Panc1 (cell line): ENCODE measurements around the gene CRIM1. TPM values are rescaled to one million over a fixed set of nuclear protein-coding genes. Genes with fewer than 3 reads are reported as not detected.

Experiments
- ATAC-seq: fragments of 200-7000 bp; cut with Tn5 transposase; 2 replicates; pipeline ENCODE4 v1.9.1; 2020; ENCODE audit warnings: mild to moderate bottlenecking, moderate library complexity
- BruUV-seq: library from RNA; stranded (reverse); fragments of 400-500 nt; replicated peaks from 2 replicates; lab custom pipeline; 2021; lab: Mats Ljungman, UMichigan
- CTCF ChIA-PET: fragments of 300-600 bp; sonication (Branson Sonifier 250); formaldehyde crosslinking; loops from one replicate; lab custom pipeline; 2022; ENCODE audit warnings: antibody characterized with exemption; lab: Charles Lee
- POLR2A ChIA-PET: fragments of 300-600 bp; sonication (Branson Sonifier 250); formaldehyde crosslinking; loops from one replicate; lab custom pipeline; 2022; ENCODE audit warnings: antibody characterized with exemption; lab: Charles Lee
- DNase-seq: peaks from one replicate; pipeline ENCODE4 v3.0.0-alpha.2; 2010; ENCODE audit warnings: low read depth, low spot score
- H3K27ac ChIP-seq: 2 replicates; pipeline ENCODE4 v1.5.1; 2011; ENCODE audit warnings: mild to moderate bottlenecking, low read length, inconsistent platforms
- H3K27me3 ChIP-seq: fragments of 200-500 bp; sonication (Bioruptor generic); 2 replicates; pipeline ENCODE4 v1.6.0; 2014; ENCODE audit warnings: low read length, inconsistent platforms; ENCODE audit not compliant: control insufficient read depth, insufficient read depth
- H3K36me3 ChIP-seq: fragments of 200-500 bp; sonication (Bioruptor generic); 2 replicates; pipeline ENCODE4 v1.5.1; 2014; ENCODE audit warnings: inconsistent platforms, mild to moderate bottlenecking, low read length, moderate library complexity; ENCODE audit not compliant: control insufficient read depth, insufficient read depth
- H3K4me1 ChIP-seq: 2 replicates; pipeline ENCODE4 v1.5.1; 2011; ENCODE audit warnings: inconsistent platforms, mild to moderate bottlenecking, low read length, moderate library complexity; ENCODE audit not compliant: control insufficient read depth, insufficient read depth
- H3K4me3 ChIP-seq, 2 experiments: 2 replicates each; pipeline ENCODE4 v1.5.1; 2011 to 2012; ENCODE audit warnings: low read depth in 2 of 2, low read length in 2 of 2, mild to moderate bottlenecking in 2 of 2, inconsistent platforms in 1 of 2, moderate library complexity in 1 of 2
- H3K9me3 ChIP-seq: fragments of 200-500 bp; sonication (Bioruptor generic); 2 replicates; pipeline ENCODE4 v1.5.1; 2014; ENCODE audit warnings: low read depth, mild to moderate bottlenecking, inconsistent platforms, low read length, moderate library complexity; ENCODE audit not compliant: control insufficient read depth, insufficient read depth
- CTCF ChIP-seq: fragments of 450-650 bp; IDR thresholded peaks from 2 replicates; pipeline ENCODE4 v1.5.1; 2017; ENCODE audit warnings: mild to moderate bottlenecking
- POLR2AphosphoS5 ChIP-seq: IDR thresholded peaks from 2 replicates; pipeline ENCODE4 v1.6.1; 2012; ENCODE audit warnings: mild to moderate bottlenecking, low read depth, low read length, moderate library complexity
- REST ChIP-seq, 2 experiments: IDR thresholded peaks; 2 replicates each; pipeline ENCODE4 v1.6.1; 2011 to 2012; ENCODE audit warnings: low read depth in 2 of 2, control low read depth in 1 of 2, low read length in 1 of 2, mild to moderate bottlenecking in 1 of 2, moderate library complexity in 1 of 2; ENCODE audit not compliant: insufficient read depth in 1 of 2
- SIN3A ChIP-seq: IDR thresholded peaks from 2 replicates; pipeline ENCODE4 v1.6.1; 2012; ENCODE audit warnings: low read depth, mild to moderate bottlenecking, low read length, moderate library complexity, borderline replicate concordance; ENCODE audit not compliant: insufficient read depth
- TCF7L2 ChIP-seq: IDR thresholded peaks from 2 replicates; pipeline ENCODE4 v1.6.1; 2011; ENCODE audit warnings: mild to moderate bottlenecking, low read depth, low read length, inconsistent platforms
- in situ Hi-C: cut with HindIII; loops from 2 replicates; pipeline ENCODE4 v1.10.0; 2016; ENCODE audit warnings: low sequenced_read_pairs, low pct_unique_long_range_greater_than_20kb
- intact Hi-C: fragments of 100-400 bp; cut with micrococcal nuclease; formaldehyde crosslinking; loops from one replicate; pipeline ENCODE4 v1.10.0; 2022; ENCODE audit not compliant: unreplicated experiment
- total RNA-seq: library from RNA; stranded (reverse); gene quantifications from one replicate; pipeline ENCODE4 v1.2.1, GENCODE V29; 2021; ENCODE audit not compliant: unreplicated experiment

CRIM1 gene
- total RNA-seq, 1 experiment from 2014 or later: 290 TPM

- Histone ChIP-seq H3K27me3 (no peaks in the 10 kb centered on the region), H3K4me3 (no peak overlapping the region), H3K4me1 (peaks cover 93% of the 10 kb centered on the region), H3K27ac (peak overlapping the region; percentile 96), H3K36me3 (peaks cover 4% of the 10 kb centered on the region; the same call in 1 of the 2 replicates), H3K9me3 (no peaks in the 10 kb centered on the region)
- no peak for DNase-seq
- in situ Hi-C loops (no loop called here), intact Hi-C loops (no loop called here)
- BruUV-seq: no TSS peak
- CTCF ChIA-PET: no interaction called here
- POLR2A ChIA-PET: interaction anchor here (0.9 kb wide), 1 partner anchor 46 kb away, joined by 6 read pairs; no protein-coding TSS in a partner anchor
- ATAC-seq: no peak
- TF ChIP-seq REST (IDR thresholded peaks at IDR 0.05; ENCODE audit: insufficient read depth in 1 of 2, low read depth in 2 of 2, low read length in 1 of 2) (no peak), CTCF (no peak), POLR2AphosphoS5 (no peak), TCF7L2 (no peak), SIN3A (no peak)
Measured at GRCh38 chr2:36415381-36416022, 59.9 kb downstream of the CRIM1 start.

- intact Hi-C loops: no loop called here
- Histone ChIP-seq H3K4me3 (no peak overlapping the region), H3K9me3 (no peaks in the 10 kb centered on the region), H3K36me3 (peaks cover 4% of the 10 kb centered on the region; the same call in 1 of the 2 replicates), H3K27ac (peak overlapping the region; percentile 67), H3K27me3 (no peaks in the 10 kb centered on the region), H3K4me1 (peaks cover 93% of the 10 kb centered on the region)
- in situ Hi-C loops: no loop called here
- ATAC-seq (no peak), DNase-seq (no peak)
- TF ChIP-seq CTCF (no peak), TCF7L2 (no peak), SIN3A (no peak), REST (IDR thresholded peaks at IDR 0.05; ENCODE audit: insufficient read depth in 1 of 2, low read depth in 2 of 2, low read length in 1 of 2) (no peak), POLR2AphosphoS5 (no peak)
- CTCF ChIA-PET: no interaction called here
- POLR2A ChIA-PET: interaction anchor here (0.7 to 0.9 kb wide), 2 partner anchors 47 to 64 kb away, joined by 3 to 6 read pairs; no protein-coding TSS in a partner anchor
- no TSS peak for BruUV-seq
Measured at GRCh38 chr2:36416370-36417165, 61.0 kb downstream of the CRIM1 start.
